Activated CD8-positive, alpha-beta T cell treated with anti-CD3 and anti-CD28 coated beads, Interleukin-2, amount 10 ng/mL, durations not matched to agents 7 days and 5 days (primary cell): ENCODE results near the gene CC2D1A. TPM values are rescaled to one million over a fixed set of nuclear protein-coding genes. Genes with fewer than 3 reads are reported as not detected.

Experiments
- ATAC-seq: fragments of 150-1000 bp; cut with Tn5 transposase; one replicate; pipeline ENCODE4 v1.10.0; 2021; ENCODE audit warnings: moderate library complexity
- CTCF ChIA-PET: fragments of 350-600 bp; sonication (Branson Sonifier 250); formaldehyde crosslinking; loops from one replicate; lab custom pipeline; 2021; ENCODE audit warnings: antibody characterized with exemption; lab: Charles Lee
- POLR2A ChIA-PET: fragments of 350-600 bp; sonication (Branson Sonifier 250); formaldehyde crosslinking; loops from one replicate; lab custom pipeline; 2021; ENCODE audit warnings: antibody characterized with exemption; lab: Charles Lee
- DNase-seq: peaks from one replicate; pipeline ENCODE4 v3.0.0-alpha.2; 2020
- H3K27ac Mint-ChIP-seq: one replicate; pipeline ENCODE4 v1.8.0; 2021; ENCODE audit warnings: mild to moderate bottlenecking, mixed read lengths
- H3K27me3 Mint-ChIP-seq: one replicate; pipeline ENCODE4 v1.8.0; 2021; ENCODE audit warnings: low read depth, mixed read lengths
- H3K36me3 Mint-ChIP-seq: one replicate; pipeline ENCODE4 v1.8.0; 2021; ENCODE audit warnings: low read depth, mixed read lengths
- H3K4me1 Mint-ChIP-seq: one replicate; pipeline ENCODE4 v1.8.0; 2021; ENCODE audit warnings: low read depth, mixed read lengths
- H3K4me3 Mint-ChIP-seq: one replicate; pipeline ENCODE4 v1.8.0; 2021; ENCODE audit warnings: mild to moderate bottlenecking, mixed read lengths
- H3K9me3 Mint-ChIP-seq: one replicate; pipeline ENCODE4 v1.8.0; 2022; ENCODE audit warnings: mixed read lengths; ENCODE audit not compliant: insufficient read depth
- total RNA-seq, 2 experiments: library from RNA; stranded (reverse); gene quantifications; one replicate each; pipeline ENCODE4 v1.2.3, GENCODE V29; 2021

Gene CC2D1A
- total RNA-seq, 2 experiments from 2014 or later, result 27.8 to 28.9 TPM

DNA sequence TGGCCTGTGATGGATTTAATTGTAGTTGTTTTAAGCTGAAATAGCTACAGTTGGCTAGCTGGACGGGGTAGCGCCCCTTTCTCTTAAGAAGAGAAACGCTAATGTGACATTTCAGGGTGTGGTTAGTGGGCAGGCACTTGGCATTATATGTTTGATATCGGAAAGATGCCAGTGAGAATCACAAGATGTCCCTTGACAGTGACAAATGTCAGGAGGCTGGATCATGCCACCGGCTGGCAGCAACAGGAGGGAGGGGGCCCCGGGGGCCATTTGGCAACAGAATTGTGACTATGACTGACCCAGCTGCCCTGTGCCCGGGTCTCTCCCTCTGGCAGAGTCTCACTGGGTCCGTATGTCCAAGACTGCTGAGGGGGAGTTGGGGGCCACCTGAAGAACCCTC, 51.0 kb downstream of the CC2D1A start:
- H3K27ac Mint-ChIP-seq, result no peak overlapping the region
- ATAC-seq, result no peak
- DNase-seq, result no peak
- ChIA-PET POLR2A (interaction anchor here (1.7 kb wide), 1 partner anchor 29 kb away, joined by 5 read pairs; no protein-coding TSS in a partner anchor), CTCF (no interaction called here)
- no peaks in the 10 kb centered on the region for H3K9me3 Mint-ChIP-seq
- H3K4me1 Mint-ChIP-seq, result peaks cover 22% of the 10 kb centered on the region
- H3K36me3 Mint-ChIP-seq, result peaks cover 52% of the 10 kb centered on the region
- H3K27me3 Mint-ChIP-seq, result no peaks in the 10 kb centered on the region
- H3K4me3 Mint-ChIP-seq, result no peak overlapping the region

DNA sequence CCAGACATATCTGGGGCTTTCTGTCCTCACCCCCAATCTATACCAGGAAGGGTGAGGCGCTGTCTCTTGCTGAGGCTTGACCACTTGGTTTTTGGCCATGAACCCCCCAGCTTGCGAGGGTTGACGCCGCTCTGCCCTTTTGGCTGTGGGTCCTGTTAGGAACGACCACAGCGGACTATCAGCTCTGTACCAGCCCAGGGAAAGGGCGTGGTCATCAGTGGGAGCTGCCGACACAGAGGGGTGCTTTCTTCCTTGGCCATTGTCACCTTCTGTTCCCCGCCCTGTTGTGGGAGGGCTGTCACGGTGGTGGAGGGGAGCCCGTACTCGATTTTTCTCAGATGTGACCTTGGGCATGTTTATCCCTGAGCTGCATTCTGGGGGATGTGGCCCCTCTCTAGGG, 52.0 kb downstream of the CC2D1A start:
- no peaks in the 10 kb centered on the region for H3K9me3 Mint-ChIP-seq
- H3K27me3 Mint-ChIP-seq, result no peaks in the 10 kb centered on the region
- no peak overlapping the region for H3K4me3 Mint-ChIP-seq
- POLR2A ChIA-PET, result no interaction called here
- H3K36me3 Mint-ChIP-seq, result peaks cover 48% of the 10 kb centered on the region
- H3K4me1 Mint-ChIP-seq, result peaks cover 20% of the 10 kb centered on the region
- ATAC-seq, result no peak
- no peak for DNase-seq
- CTCF ChIA-PET, result no interaction called here
- peak overlapping the region; percentile 19 for H3K27ac Mint-ChIP-seq

DNA sequence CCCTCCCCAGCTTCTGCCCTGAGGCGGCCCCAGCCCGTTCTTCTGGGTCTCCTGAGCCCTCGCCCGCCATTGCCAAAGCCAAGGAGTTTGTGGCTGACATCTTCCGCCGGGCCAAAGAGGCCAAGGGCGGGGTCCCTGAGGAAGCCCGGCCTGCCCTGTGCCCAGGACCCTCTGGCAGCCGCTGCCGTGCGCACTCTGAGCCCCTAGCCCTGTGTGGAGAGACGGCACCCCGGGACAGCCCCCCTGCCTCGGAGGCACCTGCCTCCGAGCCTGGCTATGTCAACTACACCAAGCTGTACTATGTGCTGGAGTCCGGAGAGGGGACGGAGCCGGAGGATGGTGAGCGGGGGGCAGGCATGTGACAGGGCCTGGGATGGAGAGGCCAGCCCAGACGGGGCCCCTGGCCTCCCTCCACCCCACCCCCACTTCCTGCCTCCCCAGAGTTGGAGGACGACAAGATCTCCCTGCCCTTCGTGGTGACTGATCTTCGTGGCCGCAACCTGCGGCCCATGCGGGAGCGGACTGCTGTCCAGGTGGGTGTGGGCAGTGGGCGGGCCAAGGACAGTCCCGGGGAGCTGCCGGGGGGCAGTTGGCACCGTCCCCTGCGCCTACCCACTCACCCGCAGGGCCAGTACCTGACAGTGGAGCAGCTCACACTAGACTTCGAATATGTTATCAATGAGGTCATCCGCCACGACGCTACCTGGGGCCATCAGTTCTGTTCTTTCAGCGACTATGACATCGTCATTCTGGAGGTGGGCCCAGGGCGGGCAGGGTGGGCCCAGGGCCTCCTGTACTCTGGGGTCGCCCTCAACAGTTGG, 53.4 kb downstream of the CC2D1A start:
- no peaks in the 10 kb centered on the region for H3K9me3 Mint-ChIP-seq
- no peak overlapping the region for H3K4me3 Mint-ChIP-seq
- H3K36me3 Mint-ChIP-seq, result peaks cover 41% of the 10 kb centered on the region
- peak overlapping the region; percentile 20 for H3K27ac Mint-ChIP-seq
- ATAC-seq, result no peak
- H3K27me3 Mint-ChIP-seq, result no peaks in the 10 kb centered on the region
- DNase-seq, result no peak
- POLR2A ChIA-PET, result interaction anchor here (1.1 kb wide), 2 partner anchors 46 to 73 kb away, joined by 3 to 5 read pairs; partner anchors contain the start of gene RFX1
- CTCF ChIA-PET, result interaction anchor here (1.1 to 2.0 kb wide), 5 partner anchors 22 to 100 kb away, joined by 3 to 6 read pairs (median 3); no protein-coding TSS in a partner anchor
- H3K4me1 Mint-ChIP-seq, result peaks cover 10% of the 10 kb centered on the region

DNA sequence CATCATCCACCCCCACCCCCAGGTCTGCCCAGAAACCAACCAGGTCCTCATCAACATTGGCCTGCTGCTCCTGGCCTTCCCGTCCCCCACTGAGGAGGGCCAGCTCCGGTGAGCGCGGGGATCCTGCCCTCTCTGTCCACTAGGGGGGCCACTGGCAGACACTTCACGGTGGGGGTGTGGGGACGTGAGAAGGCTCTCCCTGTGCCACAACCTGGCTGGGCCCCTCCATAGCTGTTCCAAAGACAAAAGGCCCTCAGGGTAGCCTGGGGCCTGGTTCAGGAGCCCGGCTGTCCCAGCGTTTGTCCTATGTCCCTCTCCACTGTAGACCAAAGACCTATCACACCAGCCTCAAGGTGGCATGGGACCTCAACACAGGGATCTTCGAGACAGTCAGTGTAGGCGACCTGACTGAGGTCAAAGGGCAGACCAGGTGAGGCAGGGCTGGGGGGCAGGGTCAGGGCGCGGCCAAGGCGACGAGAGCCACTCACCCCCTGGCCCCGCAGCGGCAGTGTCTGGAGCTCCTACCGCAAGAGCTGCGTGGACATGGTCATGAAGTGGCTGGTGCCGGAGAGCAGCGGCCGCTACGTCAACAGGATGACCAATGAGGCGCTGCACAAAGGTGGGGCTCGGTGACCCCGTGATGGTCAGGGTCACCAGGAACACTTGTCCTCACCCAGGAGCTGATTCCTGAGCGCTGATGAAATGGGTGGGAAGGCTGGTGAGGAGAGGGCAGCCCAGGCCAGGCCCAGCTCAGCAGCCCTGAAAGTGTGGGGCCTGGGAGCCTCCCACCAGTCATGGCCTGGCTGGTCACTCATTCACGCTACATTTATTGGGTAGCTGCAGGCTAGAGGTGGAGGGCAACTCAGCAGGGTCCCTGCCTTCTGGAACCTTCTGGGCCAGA, 54.2 kb downstream of the CC2D1A start:
- CTCF ChIA-PET, result interaction anchor here (1.1 to 2.0 kb wide), 5 partner anchors 21 to 99 kb away, joined by 3 to 6 read pairs (median 3); no protein-coding TSS in a partner anchor
- H3K9me3 Mint-ChIP-seq, result no peaks in the 10 kb centered on the region
- H3K27ac Mint-ChIP-seq, result no peak overlapping the region
- no peaks in the 10 kb centered on the region for H3K27me3 Mint-ChIP-seq
- H3K4me3 Mint-ChIP-seq, result no peak overlapping the region
- ATAC-seq, result peak; percentile 54
- peak; percentile 43 for DNase-seq
- POLR2A ChIA-PET, result interaction anchor here (1.1 kb wide), 2 partner anchors 46 to 72 kb away, joined by 3 to 5 read pairs; partner anchors contain the start of gene RFX1
- peaks cover 8% of the 10 kb centered on the region for H3K4me1 Mint-ChIP-seq
- H3K36me3 Mint-ChIP-seq, result peaks cover 45% of the 10 kb centered on the region

DNA sequence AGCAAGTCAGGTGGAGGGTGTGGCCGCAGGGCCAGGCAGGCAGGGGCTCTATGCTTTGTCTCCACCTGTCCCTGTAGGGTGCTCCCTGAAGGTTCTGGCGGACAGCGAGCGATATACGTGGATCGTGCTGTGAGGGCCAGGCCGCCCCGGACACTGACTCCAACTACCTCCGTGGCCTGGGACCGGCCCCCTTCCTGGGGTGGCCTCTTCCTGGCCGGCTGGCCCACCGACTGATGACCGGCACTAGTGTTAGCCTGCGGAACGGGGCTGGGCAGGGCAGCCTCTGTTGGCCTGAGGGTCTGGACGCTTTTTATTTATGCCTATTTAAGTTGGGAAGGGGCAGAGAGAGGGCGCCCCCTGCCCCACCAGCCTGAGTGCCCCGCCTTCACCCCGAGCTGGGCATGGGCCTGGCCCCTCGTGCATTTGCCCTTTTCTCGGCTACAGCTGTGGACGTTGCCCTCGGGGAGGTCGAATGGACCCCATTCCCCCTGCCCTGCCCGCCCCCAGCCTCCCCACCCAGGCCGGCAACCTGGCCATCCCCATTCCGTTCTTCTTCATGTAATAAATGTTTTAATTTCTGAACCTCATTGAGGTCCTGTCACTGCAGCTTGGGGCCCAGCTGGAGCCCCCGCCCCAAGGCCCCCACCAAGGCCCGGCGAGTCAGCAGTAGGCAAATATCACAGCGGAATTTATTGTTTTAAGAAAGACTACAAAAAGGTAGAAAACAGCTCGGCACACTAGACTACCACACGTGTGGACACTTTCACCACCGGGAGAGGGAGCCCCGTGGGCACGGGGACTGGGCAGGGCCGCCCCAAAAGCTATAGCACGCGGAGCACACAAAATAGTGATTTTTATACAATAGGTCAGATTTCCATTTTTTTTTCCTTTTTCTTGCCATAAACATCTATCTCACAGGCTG, 55.1 kb downstream of the CC2D1A start:
- CTCF ChIA-PET, result interaction anchor here (2.0 kb wide), 1 partner anchor 20 kb away, joined by 6 read pairs; no protein-coding TSS in a partner anchor
- POLR2A ChIA-PET, result interaction anchor here (0.9 kb wide), 1 partner anchor 39 kb away, joined by 3 read pairs; no protein-coding TSS in a partner anchor
- peaks cover 8% of the 10 kb centered on the region for H3K4me1 Mint-ChIP-seq
- peaks cover 42% of the 10 kb centered on the region for H3K36me3 Mint-ChIP-seq
- no peak overlapping the region for H3K4me3 Mint-ChIP-seq
- no peaks in the 10 kb centered on the region for H3K27me3 Mint-ChIP-seq
- peak overlapping the region; percentile 40 for H3K27ac Mint-ChIP-seq
- ATAC-seq (no peak), DNase-seq (no peak)
- H3K9me3 Mint-ChIP-seq, result no peaks in the 10 kb centered on the region

DNA sequence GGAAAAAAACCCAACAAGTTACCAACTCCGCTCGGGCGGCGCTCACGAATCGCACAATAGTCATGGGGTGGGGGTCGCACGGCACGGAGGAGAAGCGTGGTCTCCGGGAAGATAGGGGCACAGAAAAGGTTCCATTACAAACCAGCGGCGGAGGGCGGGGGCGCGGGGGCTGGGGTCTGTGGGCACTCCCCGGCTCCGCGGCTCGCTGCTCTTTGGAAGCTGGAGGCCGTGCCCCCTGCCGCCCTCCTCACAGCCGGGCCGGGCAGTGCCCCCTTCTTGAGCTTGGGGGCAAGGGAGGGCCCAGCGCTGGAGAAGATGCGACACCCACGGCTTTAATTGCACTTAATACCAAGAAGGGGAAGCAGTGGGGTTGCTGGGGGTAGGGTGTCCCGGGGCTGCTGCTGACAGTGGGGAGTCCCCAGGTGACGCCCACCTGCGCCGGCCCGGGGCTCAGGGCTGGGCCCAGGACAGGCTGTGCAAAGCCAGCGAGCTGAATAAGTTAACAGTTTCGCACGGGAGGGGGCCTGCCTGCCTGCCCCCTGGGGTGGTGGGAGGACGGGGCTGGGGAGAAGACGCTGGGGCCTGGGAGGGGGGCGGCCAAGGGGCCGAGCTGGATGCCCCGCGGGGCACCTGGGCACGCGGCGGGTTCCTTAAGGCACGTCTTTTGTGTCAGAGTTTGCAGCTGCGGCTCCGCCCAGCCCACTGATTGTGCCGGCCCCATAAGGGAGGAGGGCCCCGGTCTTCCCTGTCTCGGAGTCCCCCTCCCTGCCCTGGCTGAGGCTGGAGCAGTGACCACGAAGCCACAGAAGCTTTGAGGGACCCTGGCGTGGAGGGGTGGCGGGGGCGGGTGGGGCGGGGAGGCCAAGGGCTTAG, 56.1 kb downstream of the CC2D1A start:
- H3K27me3 Mint-ChIP-seq, result no peaks in the 10 kb centered on the region
- peaks cover 34% of the 10 kb centered on the region for H3K36me3 Mint-ChIP-seq
- DNase-seq, result no peak
- no peak overlapping the region for H3K4me3 Mint-ChIP-seq
- no peak for ATAC-seq
- POLR2A ChIA-PET, result interaction anchor here (0.9 kb wide), 1 partner anchor 38 kb away, joined by 3 read pairs; no protein-coding TSS in a partner anchor
- no peaks in the 10 kb centered on the region for H3K9me3 Mint-ChIP-seq
- CTCF ChIA-PET, result no interaction called here
- H3K4me1 Mint-ChIP-seq, result peaks cover 8% of the 10 kb centered on the region
- H3K27ac Mint-ChIP-seq, result peak overlapping the region; percentile 40

DNA sequence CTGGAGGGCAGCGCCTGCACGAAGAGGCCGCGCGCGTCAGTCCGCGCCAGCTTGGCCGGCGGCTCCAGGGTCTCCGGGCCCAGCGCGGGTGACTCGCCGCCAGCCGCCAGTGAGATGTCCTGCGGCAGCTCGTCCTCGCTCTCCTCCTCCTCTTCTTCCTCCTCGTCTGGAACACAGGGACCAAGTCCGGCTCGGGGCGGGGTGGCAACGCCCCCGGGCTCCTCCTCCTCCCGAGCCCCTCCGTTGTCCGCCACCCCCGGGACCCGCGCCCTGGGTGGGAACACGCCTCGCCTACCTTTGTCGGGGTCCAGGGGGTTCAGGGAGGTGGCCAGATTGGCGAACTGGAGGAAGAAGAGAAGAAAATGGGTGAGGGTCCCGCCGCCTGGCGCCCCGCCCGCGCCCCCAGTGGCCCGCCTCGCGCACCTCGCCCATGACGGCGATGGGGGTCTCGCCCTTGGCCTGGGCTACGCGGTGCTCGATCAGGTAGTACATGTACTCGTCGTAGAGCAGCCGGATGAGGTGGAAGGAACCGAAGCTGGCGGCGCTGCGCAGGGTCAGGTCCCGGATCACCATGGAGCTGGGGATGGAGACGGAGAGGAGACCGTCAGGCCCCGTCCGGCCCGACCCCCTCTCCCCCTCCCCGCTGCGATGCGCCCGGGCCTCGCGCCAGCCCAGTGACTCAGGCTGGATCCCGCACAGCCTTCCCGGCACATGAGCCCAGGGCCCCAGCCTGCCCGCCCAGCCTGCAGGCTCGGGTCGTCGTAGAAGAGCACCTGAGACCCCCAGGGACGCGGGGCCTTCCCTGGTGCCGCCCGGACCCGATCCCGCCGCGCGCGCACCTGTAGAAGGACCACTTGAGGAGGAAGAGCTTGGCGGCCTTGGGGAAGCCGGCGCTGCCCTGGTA, 57.0 kb downstream of the CC2D1A start:
- Mint-ChIP-seq H3K9me3 (no peaks in the 10 kb centered on the region), H3K4me3 (no peak overlapping the region), H3K36me3 (peaks cover 34% of the 10 kb centered on the region), H3K27me3 (no peaks in the 10 kb centered on the region), H3K4me1 (peaks cover 8% of the 10 kb centered on the region), H3K27ac (no peak overlapping the region)
- DNase-seq (no peak), ATAC-seq (no peak)
- ChIA-PET POLR2A (no interaction called here), CTCF (no interaction called here)

DNA sequence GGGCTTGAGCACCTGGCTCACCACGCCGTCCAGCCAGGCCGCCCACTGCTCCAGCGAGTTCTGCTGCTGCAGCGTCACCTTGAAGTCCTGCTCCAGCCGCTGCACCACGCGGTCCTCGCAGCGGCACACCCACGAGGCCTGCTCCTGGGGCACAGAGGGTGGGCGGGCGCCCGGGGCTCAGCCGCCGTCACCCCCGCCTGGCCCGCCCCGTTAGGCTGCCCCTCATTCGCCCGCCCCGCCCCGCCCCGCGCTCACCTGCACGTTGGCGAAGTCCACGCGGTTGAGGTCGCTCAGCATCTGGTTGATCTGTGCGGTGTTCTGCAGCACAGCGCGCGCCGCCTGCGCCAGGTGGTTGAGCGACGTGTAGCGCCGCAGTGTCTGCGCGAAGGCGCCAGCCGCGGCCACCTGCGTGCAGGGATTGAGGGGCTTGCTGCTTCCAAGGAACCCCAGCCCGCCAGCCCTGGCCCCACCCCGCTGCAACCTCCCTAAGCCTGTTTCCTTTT, 57.7 kb downstream of the CC2D1A start:
- no peak overlapping the region for H3K4me3 Mint-ChIP-seq
- DNase-seq, result no peak
- peaks cover 4% of the 10 kb centered on the region for H3K4me1 Mint-ChIP-seq
- no peak overlapping the region for H3K27ac Mint-ChIP-seq
- CTCF ChIA-PET, result no interaction called here
- H3K9me3 Mint-ChIP-seq, result no peaks in the 10 kb centered on the region
- POLR2A ChIA-PET, result no interaction called here
- ATAC-seq, result no peak
- H3K27me3 Mint-ChIP-seq, result no peaks in the 10 kb centered on the region
- peaks cover 28% of the 10 kb centered on the region for H3K36me3 Mint-ChIP-seq

DNA sequence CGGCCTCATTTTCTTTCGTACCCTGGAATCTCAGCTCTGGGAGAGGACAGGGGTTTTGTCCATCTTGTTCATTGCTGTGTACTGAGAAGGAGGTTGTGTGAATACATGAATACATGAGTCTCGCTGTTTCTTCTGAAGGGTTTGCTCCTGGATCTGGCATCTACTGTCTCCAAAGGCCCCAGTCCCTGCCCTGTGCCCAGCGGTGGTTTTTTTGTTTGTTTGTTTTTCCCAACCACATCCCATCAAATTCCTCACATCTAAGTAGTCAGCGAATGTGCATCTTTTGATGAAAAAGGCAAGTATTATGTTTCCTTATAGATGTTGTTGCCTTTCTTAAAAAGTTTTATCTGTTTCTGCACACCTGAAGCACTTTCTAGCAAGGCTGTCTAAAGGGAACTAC, 58.8 kb downstream of the CC2D1A start:
- ChIA-PET CTCF (no interaction called here), POLR2A (no interaction called here)
- DNase-seq (no peak), ATAC-seq (no peak)
- Mint-ChIP-seq H3K4me3 (no peak overlapping the region), H3K27me3 (no peaks in the 10 kb centered on the region), H3K4me1 (no peaks in the 10 kb centered on the region), H3K27ac (peak overlapping the region; percentile 61), H3K36me3 (peaks cover 31% of the 10 kb centered on the region), H3K9me3 (no peaks in the 10 kb centered on the region)
